Loucy (cell line): ENCODE results near the gene RTEL1.

ENCODE experiments used
- EZH2phosphoT487 ChIP-seq: fragments of 200-600 bp; IDR thresholded peaks from 2 replicates; pipeline ENCODE4 v1.6.1; 2018; ENCODE audit warnings: antibody characterized with exemption, mild to moderate bottlenecking, moderate library complexity, borderline replicate concordance
- TF ChIP-seq, protein P1 (sequence below): fragments of 200-600 bp; sonication (generic); conservative IDR thresholded peaks from 2 replicates; pipeline ENCODE4 v1.5.1; 2014; ENCODE audit warnings: mild to moderate bottlenecking, antibody characterized with exemption, low read length

DNA sequence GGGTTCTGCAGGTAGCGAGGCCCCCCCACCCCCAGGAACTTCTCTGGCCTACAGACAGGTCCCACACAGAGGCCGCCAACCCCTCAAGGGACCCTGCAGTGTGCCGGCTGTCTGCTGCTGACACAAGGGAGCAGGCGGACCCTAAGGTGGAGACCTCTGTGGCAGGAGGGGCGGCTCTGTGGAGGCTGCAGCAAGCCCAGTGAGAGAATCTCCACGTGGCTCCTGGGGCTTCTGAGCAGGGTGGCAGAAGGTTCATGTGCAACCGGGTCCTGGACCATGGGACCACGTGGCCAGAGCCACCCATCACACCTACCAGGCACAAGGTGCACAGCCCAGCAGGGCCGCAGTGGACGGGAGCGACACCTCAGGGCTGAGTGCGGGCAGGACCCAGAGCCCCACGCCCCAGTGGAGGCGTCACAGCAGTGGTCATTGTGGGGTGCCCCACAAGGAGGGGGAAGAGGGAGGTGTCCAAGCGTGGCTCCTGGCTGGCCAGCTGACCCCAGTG, 45.4 kb downstream of the RTEL1 start:
- TF ChIP-seq, protein P1, sequence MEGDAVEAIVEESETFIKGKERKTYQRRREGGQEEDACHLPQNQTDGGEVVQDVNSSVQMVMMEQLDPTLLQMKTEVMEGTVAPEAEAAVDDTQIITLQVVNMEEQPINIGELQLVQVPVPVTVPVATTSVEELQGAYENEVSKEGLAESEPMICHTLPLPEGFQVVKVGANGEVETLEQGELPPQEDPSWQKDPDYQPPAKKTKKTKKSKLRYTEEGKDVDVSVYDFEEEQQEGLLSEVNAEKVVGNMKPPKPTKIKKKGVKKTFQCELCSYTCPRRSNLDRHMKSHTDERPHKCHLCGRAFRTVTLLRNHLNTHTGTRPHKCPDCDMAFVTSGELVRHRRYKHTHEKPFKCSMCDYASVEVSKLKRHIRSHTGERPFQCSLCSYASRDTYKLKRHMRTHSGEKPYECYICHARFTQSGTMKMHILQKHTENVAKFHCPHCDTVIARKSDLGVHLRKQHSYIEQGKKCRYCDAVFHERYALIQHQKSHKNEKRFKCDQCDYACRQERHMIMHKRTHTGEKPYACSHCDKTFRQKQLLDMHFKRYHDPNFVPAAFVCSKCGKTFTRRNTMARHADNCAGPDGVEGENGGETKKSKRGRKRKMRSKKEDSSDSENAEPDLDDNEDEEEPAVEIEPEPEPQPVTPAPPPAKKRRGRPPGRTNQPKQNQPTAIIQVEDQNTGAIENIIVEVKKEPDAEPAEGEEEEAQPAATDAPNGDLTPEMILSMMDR: no peak
- no peak for TF ChIP-seq EZH2phosphoT487
